NCI-H2107 treated with DMSO at 0.1 percent for 48 hours (cell line): ENCODE data around the gene CDK5RAP1.

Source experiments
- DNase-seq: peaks from one replicate; lab custom pipeline; 2025; ENCODE audit not compliant: unreplicated experiment; lab: John Stamatoyannopoulos, UW

The CDK5RAP1 gene

DNA sequence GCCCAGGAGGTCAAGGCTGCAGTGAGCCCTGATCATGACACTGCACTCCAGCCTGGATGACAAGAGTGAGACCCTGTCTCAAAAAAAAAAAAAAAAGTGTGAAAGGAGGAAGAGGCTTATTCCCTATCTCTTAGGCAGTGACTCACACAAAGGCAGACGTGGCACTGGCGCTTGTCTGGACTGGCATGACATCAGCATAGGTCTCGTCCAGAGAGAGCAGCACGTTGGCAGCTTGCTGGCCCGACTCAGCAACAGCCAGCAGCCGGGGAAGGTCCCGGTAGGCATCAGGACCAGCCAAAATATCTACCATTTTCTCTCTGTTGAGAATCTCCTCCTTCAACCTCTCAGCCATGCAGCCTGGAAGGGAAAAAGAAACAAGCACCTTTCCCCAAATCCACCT is 14.1 kb downstream of the CDK5RAP1 start:
- no peak for DNase-seq

DNA sequence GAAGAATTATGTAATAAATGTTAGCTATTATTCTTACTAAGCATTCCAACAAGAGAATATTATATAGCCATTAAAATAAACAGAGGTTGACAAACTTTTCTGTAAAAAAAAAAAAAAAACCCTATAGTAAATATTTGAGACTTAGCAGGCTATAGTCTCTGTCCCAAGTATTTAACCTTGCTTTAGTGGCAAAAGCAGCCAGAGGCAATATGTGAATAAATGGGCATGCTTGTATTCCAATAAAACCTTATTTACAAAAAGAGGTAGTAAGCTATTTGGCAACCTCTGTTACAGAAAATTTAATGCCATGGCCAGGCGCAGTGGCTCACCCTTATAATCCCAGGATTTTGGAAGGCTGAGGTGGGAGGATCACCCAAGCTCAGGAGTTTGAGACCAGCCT is 14.6 kb downstream of the CDK5RAP1 start:
- no peak for DNase-seq

DNA sequence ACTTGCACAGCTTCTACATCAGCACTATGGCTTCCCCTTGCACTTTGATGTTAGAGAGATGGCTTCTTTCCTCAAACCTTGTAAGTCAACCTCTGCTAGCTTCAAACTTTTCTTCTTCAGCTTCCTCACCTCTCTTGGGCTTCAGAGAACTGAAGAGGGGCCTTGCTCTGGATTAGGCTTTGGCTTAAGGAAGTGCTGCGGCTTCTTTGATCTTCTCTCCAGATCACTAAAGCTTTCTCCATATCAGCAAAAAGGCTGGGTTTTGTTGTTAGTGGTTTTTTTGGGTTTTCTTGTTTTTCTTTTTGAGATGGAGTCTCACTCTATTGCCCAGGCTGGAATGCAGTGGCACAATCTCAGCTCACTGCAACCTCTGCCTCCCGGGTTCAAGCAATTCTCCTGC is 24.0 kb downstream of the CDK5RAP1 start:
- DNase-seq, result no peak

DNA sequence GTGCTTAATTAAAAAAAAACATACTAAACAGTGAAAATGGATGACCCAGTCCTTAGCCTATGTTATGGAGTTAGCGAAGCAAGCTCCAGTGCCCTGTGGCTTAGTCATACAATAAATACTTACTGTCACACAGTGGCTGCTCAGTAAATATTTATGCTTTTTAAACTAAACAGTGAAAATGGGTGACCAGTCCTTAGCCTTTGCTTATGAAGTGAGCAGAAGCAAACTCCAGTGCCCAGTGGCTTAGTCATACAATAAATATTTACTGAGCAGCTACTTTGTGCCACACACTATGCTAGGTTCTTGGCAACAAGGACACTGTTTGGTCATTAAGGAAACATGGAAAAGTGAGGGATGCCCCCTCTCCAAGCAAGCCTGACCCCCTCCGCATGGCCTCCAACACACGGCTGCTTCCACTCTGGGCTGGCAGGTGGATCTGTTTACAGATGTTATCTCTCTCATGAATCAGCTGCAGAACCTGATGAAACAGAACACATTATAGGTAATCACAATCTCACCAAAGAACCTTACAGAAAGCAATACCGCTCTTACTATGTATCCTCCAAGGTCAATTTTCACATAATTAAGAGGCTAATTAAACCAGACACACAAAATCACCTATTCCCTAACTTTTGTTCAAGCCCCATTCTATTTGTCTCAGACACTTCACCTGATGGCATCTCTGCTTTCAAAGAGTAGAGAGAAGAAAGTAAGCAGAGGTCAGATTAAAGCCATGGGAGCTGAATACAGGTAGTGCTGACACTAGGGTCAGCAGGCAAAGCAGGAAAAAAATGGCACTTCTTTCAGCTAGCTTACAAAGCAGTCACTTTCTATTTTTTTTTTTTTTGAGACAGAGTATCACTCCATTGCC is 27.3 kb downstream of the CDK5RAP1 start:
- DNase-seq, result no peak

DNA sequence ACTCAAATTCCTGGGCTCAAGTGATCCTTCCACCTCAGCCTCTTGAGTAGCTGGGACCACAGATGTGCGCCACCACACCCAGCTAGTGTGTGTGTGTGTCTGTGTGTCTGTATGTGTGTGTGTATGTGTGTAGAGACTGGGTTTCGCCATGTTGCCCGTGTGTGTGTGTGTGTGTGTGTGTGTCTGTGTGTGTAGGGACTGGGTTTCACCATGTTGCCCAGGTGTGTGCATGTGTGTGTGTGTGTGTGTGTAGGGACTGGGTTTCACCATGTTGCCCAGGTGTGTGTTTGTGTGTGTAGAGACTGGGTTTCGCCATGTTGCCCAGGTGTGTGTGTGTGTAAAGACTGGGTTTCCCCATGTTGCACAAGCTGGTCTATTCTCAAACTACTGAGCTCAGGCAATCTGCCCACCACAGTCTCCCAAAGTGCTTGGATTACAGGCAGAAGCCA is 28.3 kb downstream of the CDK5RAP1 start:
- no peak for DNase-seq

DNA sequence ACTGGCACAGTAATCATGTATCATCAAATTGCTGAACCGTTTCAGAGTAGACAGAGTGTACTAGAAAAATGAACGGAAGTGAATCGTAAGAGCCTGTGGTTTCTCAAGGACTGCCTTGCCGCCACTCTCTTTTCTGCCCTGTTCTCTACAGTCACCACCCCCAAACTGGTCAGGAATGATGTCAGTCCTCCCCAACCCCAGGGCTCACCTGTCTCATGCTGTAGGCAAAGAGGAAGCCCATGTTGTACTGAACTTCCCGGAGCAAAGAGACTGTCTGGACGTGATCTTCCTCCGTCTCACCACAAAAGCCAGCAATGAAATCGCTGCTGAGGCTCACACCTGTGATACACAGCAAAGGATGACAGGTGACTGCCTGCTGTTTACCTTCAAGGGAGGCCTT is 31.0 kb downstream of the CDK5RAP1 start:
- DNase-seq, result peak; percentile 43

DNA sequence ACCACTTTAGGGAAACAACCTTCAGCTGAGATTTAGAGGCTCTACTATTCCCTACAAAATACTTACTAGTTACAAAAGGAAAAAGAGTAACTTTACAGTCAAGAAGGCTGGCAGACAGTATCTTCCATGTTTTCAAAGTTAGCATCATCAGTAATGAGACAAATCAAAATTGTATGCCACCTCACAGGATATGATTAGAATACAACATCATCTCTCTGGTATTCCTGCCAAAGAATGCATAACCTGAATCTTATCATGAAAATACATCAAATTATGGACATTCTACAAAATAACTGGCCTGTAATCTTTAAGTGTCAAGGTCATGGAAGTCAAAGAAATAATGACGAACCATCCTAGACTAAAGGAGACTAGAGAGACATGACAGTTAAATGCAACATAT is 38.4 kb downstream of the CDK5RAP1 start:
- DNase-seq, result no peak

DNA sequence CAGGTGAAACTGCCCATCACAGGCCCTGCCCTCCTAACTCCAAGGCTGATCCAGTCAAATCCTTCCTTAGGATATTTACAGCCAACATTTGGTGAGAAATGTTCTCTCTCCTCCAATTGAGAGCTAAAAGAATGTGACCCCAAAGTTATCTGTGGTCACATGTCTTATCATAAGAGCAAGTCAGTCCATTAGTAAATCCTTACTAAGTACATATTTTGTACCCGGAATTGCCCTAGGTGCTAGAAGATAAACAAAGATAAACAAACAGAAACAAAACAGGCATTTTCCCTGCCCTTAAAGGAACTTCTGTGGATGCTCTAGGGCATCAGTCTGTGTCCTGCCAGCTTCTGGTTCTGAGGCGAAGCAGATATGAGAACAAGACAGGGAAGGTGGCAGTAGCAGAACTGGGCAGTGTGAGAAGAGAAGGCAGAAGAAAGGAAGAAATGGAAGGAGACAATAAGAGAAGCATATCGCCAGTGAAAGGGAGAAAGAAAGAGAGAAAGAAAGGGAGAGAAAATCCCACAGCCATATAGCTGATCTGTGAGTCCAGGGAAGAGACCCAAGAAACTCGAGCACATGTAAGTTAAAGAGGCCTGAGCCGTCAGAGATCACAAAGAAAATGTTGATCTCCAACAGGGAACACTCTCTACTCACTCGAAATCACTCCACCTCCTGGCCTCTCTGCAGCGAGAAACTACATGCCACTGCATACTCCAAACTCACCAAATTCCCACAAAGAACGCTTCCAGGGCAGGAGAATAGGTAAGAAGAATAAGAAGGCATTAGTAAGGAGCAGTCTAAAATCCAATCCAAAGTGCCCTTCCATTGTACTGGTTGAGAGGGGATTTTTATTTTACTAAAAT is 41.7 kb downstream of the CDK5RAP1 start:
- no peak for DNase-seq

DNA sequence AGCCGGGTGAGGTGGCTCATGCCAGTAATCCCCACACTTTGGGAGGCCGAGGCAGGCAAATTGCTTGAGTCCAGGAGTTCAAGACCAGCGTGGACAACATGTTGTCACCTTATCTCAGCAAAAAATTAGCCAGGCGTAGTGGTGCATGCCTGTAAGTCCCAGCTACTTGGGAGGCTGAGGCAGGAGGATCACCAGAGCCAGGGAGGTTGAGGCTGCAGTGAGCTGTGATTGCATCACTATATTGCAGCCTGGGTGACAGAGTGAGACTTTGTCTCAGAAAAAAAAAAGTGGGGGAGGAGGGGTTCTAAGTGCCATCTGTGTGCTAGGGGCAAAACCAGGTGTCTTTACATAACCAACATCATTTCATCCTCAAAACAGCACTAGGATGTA is 48.3 kb downstream of the CDK5RAP1 start:
- no peak for DNase-seq

DNA sequence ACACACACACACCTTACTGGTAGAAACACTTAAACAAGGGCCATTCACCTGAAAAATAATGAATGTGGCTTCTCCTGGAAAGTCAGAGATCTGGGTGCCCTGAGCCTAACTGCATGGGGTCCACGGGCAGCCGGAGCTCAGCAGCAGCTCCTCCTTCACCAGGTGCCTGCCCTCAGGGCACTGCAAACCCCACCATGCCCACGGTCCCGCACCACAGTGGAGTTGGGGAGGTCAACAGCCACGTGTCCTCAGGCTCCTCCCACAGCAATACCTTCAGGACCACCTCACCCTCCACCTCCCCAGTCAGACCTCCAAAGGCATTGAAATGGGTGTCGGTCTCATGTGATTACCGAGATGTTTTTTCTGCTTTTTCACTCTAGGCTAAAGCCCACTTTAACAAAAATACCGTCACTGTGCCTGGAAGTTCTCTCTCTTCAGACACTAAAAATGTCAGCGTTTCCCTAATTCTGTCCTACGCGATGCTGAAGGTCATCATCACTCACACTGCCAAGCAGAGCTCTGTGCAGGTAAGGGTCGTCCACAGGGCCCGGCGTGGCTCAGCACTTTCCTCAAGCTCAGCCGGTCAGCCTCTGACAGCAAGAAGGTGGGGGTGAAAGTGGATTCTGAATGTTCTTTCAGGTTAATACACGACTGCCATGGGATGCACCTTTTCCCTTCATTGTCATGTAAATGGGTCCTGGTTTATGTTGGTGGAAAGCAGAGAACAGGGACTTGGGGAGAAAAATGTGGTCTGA is 48.9 kb downstream of the CDK5RAP1 start:
- DNase-seq, result no peak

DNA sequence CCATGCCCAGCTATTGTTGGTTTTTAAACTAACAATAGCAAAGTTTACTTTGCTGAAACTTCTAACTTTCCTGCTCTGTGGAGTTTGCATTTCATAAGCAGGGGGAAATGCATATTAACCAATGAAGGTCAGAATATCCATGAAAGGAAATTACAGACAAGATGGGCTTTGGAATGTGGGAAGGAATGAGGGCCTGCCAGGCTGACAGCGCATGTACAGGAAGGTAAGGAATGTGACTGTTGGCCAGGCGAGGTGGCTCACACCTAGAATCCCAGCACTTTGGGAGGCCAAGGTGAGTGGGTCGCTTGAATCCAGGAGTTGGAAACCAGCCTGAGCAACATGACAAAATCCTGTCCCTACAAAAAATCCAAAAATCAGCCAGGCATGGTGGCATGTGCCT is 49.6 kb downstream of the CDK5RAP1 start:
- no peak for DNase-seq

DNA sequence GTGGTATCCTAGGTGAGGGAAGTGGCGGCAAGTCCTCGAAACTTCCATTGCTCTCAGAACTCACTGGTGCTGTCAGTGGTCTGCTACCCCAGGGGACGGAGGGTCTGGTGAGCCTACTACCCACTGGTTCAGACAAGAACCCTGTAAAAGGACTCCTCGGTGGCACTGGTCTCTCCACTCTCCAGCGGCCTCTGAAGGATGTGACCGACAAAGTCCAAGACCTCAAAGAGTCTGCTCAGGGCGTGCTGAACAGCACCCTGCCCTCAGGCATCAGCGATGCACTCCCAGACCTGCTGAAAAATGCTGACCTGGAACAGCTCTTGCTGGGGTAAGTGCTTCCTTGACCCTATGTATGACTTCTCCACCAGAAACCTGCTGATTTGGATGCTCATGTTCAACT is 51.8 kb downstream of the CDK5RAP1 start:
- DNase-seq, result no peak

DNA sequence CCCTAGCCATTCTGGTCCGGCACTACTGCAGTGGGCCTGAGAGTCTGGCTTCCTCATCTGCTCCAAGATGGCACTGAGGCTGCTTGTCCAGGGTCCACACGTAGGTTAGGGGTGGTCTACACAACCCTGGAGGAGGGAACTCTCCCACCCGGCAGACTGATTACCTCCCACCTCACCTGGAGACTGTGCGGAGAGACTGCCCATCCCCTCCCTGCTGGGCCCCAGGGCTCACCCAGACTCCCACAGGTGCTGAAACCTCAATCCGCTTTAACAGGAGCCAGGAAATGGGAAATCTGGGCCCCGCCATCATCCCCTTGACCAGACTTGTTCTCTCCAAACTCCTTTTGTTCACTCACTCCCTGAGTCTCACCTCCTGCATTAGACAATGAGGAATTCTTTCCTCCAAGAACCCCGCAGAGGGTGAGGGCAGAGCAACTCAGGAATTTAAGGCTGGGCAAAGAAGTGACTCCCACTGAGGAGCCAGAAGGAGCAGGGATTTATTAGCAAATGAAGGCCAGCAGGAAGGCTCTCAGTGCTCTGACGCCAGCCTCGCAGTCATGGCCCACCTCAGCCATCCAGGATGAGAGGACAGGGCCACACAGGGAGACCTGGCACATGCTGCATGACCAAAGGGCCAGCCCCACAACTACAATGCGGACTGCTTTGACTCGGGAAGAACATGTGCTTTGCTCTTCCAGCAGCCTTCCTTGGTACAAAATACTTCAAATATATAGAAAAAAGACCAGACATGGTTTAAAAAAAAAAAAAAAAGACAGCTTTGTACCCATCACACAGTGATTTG is 53.0 kb downstream of the CDK5RAP1 start:
- DNase-seq, result no peak

DNA sequence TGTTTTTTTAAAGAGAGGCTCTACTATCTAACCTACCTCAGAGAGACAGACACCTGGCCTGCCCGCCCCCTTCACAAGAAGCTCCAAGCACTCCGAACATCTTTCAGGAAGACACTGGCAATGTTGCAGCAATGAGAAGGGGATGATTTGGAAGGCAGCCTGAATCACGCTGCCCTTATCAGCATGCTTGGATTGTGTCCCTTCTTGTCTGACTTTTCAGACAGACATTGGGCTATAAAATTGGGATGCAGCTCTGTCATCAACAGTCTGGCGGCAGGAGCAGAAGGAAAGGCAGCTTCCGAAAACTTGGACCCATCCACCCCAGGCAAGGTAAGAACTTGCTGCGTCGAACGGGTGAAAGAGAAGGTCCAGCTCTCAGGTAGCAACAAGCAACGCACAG is 56.0 kb downstream of the CDK5RAP1 start:
- DNase-seq, result no peak

DNA sequence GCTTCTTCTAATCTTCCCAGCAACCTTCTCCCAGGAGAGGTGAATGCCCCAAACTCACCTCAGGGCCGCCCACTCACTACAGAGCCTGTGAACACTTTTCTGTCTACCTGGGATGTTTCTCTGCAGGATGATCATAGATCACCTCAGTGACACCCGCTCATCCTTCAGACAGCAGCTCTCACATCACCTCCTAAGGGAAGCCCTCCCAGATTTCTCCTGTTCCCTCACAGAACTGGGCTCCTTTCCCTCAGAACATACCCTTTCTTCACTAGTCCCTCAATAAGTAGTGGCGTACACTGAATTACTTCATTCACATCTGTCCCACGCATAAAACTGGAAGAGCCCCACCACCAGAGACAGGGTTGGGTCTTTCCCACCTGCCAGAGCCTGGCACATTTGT is 57.8 kb downstream of the CDK5RAP1 start:
- DNase-seq, result no peak

DNA sequence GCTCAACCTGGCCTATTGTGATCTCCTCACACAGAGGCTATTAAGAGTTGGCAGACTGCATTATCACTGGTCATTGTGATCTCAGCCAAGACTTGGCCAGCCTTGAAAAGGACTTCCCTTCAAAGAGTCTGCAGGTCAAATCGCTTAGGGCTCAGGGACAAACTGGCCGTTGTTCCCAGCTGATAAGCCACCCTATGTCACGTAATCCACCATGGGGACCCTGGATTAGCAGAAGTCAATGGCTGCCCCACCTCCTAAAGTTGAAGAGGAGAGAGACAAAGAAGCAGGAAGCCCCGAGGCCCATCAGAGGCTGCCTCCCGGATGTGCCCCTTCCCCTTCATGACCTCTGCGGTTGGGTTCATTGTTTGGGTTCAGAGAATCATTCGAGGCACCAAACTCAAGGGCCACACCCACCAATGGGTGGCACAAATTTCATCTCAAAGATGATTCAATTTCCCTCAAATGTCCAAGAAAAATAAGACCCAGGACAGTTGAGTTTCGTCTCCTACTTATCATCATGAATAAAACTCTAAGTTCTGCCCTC is 61.7 kb downstream of the CDK5RAP1 start:
- no peak for DNase-seq

DNA sequence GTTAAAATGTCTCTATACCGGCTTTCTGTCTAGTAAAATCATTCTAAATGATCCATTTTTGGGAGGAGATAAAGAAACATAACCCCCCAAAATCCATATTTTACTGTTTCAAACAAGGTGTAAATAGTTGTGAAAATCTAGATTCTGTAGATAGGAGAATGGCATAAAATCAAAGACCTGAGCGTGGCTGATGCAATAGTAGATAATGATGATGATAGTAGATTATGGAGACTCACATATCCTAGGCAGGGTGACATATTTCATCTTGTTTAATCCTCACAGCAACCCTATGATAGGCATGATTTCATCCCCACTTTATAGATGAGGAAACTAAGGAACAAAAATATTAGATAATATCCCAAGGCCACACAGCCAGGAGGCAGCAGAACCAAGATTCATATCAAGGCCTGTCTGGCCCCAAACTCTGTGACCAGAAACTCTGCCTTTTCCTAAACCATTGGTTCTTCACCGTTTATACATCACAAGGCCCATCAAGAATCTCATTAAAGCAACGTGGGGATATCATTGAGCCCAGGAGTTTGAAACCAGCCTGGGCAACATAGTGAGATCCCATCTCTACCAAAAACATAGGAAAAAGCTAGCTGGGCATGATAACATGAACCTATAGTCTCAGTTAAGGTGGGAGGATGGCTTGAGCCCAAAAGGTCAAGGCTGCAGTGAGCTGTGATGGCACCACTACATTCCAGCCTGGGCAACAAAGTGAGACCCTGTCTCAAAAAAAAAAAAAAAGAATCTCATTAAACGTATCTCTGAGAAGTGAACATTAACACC is 62.7 kb downstream of the CDK5RAP1 start:
- no peak for DNase-seq

DNA sequence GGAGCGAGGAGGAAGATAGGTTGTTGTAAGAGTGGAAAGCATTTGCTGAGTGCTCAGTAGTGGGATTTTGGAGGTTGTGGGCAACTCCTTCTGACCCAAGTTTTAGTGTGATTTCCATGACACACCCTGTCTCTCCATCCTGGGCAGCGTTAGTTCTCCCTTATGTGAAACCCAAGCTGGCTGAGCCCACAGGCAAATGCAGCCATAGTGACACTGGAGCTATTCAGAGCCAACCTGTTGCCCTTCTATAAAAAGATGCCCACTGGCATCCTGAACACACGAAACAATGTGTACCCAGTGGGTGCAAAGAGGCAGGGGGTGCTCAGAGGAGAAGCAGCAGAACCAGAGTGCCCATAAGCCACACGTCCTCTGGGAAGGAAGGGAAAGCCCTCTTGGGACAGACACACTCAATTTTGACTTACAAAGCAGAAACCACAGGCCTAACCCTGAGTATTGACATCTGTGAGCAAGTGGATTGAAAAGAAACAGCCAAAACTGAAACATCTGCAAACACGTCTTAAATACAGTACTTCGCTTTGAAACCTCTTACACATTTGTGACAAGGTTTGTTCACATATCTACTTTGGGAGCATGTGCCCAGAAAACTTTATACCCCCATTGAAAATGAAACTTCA is 63.7 kb downstream of the CDK5RAP1 start:
- DNase-seq, result no peak

DNA sequence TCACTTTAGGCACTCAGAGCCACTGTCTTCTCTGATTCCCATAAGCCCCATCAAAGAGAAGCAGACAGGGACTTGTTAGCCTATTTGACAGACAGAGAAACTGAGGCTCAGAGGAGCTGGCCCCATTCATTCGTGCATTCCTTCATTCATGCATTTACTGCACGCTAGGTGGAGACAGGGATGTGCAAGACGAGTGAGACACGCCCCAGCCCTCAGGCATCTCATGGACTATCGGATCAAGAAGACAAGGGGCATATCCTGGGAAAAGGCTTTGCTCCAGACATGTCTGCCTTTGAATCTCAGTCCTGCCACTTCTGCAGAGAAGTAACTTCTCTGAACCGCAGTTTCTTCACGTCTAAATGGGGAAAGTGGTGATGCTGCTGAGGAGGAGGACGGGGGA is 64.2 kb downstream of the CDK5RAP1 start:
- no peak for DNase-seq
